ENCODE results near the gene GUCA1A. TPM values are rescaled to one million over a fixed set of nuclear protein-coding genes. Genes with fewer than 3 reads are reported as not detected.
A peak's percentile ranks its signal among the peaks of the same experiment; 100 is the strongest.

Gene GUCA1A
- total and polyA plus RNA-seq, 2 of the 4 experiments (the other 2 are of a cell fraction), result 0.18 to 0.32 TPM

GRCh38 chr6:42125663-42126062 is 47.5 kb upstream of the GUCA1A start:
- Histone ChIP-seq H2BK20ac (ENCODE audit: low read depth, low read length) (no peak overlapping the region), H3K9me1 (ENCODE audit: insufficient read depth, low read length) (peaks cover 20% of the 10 kb centered on the region), H3K4ac (ENCODE audit: low read depth, low read length) (no peak overlapping the region), H2AK5ac (ENCODE audit: low read depth, low read length) (no peak overlapping the region), H3K4me1 (ENCODE audit: control insufficient read depth, insufficient read depth, low read length) (peaks cover 11% of the 10 kb centered on the region), H4K91ac (ENCODE audit: insufficient read depth, low read depth, low read length) (no peak overlapping the region), H3K14ac (replicated peaks; ENCODE audit: low read depth, low read length) (no peak overlapping the region), H3K27me3 (ENCODE audit: control insufficient read depth, insufficient read depth, low read length) (no peaks in the 10 kb centered on the region), H4K20me1 (ENCODE audit: insufficient read depth, low read length) (no peaks in the 10 kb centered on the region), H3K4me2 (ENCODE audit: low read depth, low read length) (no peak overlapping the region), H3K9me3 (ENCODE audit: control insufficient read depth, insufficient read depth, low read length) (no peaks in the 10 kb centered on the region), H2BK5ac (ENCODE audit: low read depth, low read length, poor library complexity, severe bottlenecking) (no peak overlapping the region), H3K4me3 (ENCODE audit: insufficient read depth, low read depth, low read length) (no peak overlapping the region), H2AFZ (replicated peaks; ENCODE audit: low read length, poor library complexity) (no peak overlapping the region), H3K56ac (ENCODE audit: extremely low read depth, insufficient read depth, low read length) (no peak overlapping the region), H4K5ac (ENCODE audit: low read depth, low read length) (no peak overlapping the region), H3K23ac (ENCODE audit: low read depth, low read length) (no peak overlapping the region), H3K79me1 (ENCODE audit: low read depth in 1 of 2, low read length in 2 of 2) (peaks cover 0 to 20% of the 10 kb centered on the region in 2 experiments; a peak in 2 of 4 replicates), H2BK15ac (ENCODE audit: low read depth, low read length) (no peak overlapping the region), H3K18ac (ENCODE audit: low read depth, low read length) (no peak overlapping the region), H4K8ac (ENCODE audit: low read depth in 2 of 2, low read length in 2 of 2) (no peak overlapping the region), H2AK9ac (replicated peaks; ENCODE audit: low read depth, low read length, poor library complexity) (peak overlapping the region; percentile 73), H3K9ac (ENCODE audit: low read depth, low read length) (no peak overlapping the region), H2BK120ac (ENCODE audit: low read depth, low read length) (no peak overlapping the region), H3K36me3 (ENCODE audit: control insufficient read depth, insufficient read depth, low read length) (peaks cover 2% of the 10 kb centered on the region; the same call in 1 of the 2 replicates), H3K27ac (ENCODE audit: insufficient read depth, low read length) (no peak overlapping the region)
- ATAC-seq (ENCODE audit: low read depth) (no peak), DNase-seq (no peak)
- in situ Hi-C loops (cut with MboI; ENCODE audit: low sequenced_read_pairs), result no loop called here
- dilution Hi-C loops (cut with HindIII; ENCODE audit: low sequenced_read_pairs, unreplicated experiment), result no loop called here
- POLR2A ChIA-PET (ENCODE audit: unreplicated experiment), result no interaction called here
- BruUV-seq (replicated peaks), result no TSS peak
- CTCF ChIA-PET, result no interaction called here
- WGBS, 2 experiments (ENCODE audit: extremely low coverage in 2 of 2, insufficient read length in 1 of 2), result no CpG with 5 or more reads among the region's 3 CpGs
- intact Hi-C loops (cut with micrococcal nuclease), result no loop called here
- TF ChIP-seq MXI1 (IDR thresholded peaks at IDR 0.05; ENCODE audit: borderline replicate concordance, low read depth, low read length) (no peak), RAD21 (IDR thresholded peaks at IDR 0.05; ENCODE audit: low read length) (no peak), NFE2L2 (IDR thresholded peaks at IDR 0.05; ENCODE audit: low read depth, low read length) (no peak), SMC3 (IDR thresholded peaks at IDR 0.05; ENCODE audit: low read depth, low read length) (no peak), CTCF (conservative IDR thresholded peaks at IDR 0.05; ENCODE audit: low read depth, low read length) (no peak), USF2 (IDR thresholded peaks at IDR 0.05; ENCODE audit: low read depth, low read length) (no peak), CHD1 (IDR thresholded peaks at IDR 0.05; ENCODE audit: low read depth, low read length) (no peak), CEBPB (IDR thresholded peaks at IDR 0.05; ENCODE audit: low read depth, low read length) (no peak), FOS (IDR thresholded peaks at IDR 0.05; ENCODE audit: low read depth, low read length) (no peak), RFX5 (IDR thresholded peaks at IDR 0.05; ENCODE audit: low read depth, low read length) (no peak), BHLHE40 (IDR thresholded peaks at IDR 0.05; ENCODE audit: low read depth, low read length) (no peak), MAFK (IDR thresholded peaks at IDR 0.05; ENCODE audit: low read depth, low read length) (no peak), ELK1 (IDR thresholded peaks at IDR 0.05; ENCODE audit: borderline replicate concordance, low read depth, low read length) (no peak), POLR2A (IDR thresholded peaks at IDR 0.05; ENCODE audit: low read depth, low read length) (no peak), RCOR1 (IDR thresholded peaks at IDR 0.05; ENCODE audit: insufficient replicate concordance, low read length) (no peak)

All from IMR-90 (cell line).